Measurements from ENCODE around the gene ZNF223.

GRCh38 chr19:44002212-44002565, 49.6 kb upstream of the ZNF223 start:
- TF ChIP-seq, protein P1, sequence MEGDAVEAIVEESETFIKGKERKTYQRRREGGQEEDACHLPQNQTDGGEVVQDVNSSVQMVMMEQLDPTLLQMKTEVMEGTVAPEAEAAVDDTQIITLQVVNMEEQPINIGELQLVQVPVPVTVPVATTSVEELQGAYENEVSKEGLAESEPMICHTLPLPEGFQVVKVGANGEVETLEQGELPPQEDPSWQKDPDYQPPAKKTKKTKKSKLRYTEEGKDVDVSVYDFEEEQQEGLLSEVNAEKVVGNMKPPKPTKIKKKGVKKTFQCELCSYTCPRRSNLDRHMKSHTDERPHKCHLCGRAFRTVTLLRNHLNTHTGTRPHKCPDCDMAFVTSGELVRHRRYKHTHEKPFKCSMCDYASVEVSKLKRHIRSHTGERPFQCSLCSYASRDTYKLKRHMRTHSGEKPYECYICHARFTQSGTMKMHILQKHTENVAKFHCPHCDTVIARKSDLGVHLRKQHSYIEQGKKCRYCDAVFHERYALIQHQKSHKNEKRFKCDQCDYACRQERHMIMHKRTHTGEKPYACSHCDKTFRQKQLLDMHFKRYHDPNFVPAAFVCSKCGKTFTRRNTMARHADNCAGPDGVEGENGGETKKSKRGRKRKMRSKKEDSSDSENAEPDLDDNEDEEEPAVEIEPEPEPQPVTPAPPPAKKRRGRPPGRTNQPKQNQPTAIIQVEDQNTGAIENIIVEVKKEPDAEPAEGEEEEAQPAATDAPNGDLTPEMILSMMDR (conservative IDR thresholded peaks at IDR 0.05): no peak
- no peak for TF ChIP-seq ZFX (IDR thresholded peaks at IDR 0.05)

All from C4-2B (cell line).